HepG2 (cell line): ENCODE results near the gene MAGI1. TPM values are rescaled to one million over a fixed set of nuclear protein-coding genes. Genes with fewer than 3 reads are reported as not detected.

ENCODE experiments used
- ATAC-seq: fragments of 200-7000 bp; cut with Tn5 transposase; 3 replicates; pipeline ENCODE4 v1.9.1; 2020; ENCODE audit warnings: mild to moderate bottlenecking, moderate library complexity
- BruUV-seq: library from RNA; stranded (reverse); fragments of 400-500 nt; replicated peaks from 2 replicates; lab custom pipeline; 2021; lab: Mats Ljungman, UMichigan
- CTCF ChIA-PET: fragments of 300-600 bp; formaldehyde crosslinking; extraction: SDS; loops from one replicate; lab custom pipeline; 2021; ENCODE audit warnings: low total read pairs, inconsistent platforms, low intra/inter-chr PET ratio; lab: Yijun Ruan, JAX
- POLR2A ChIA-PET: fragments of 350-600 bp; sonication (Branson Sonifier 250); formaldehyde crosslinking; loops from one replicate; lab custom pipeline; 2020; ENCODE audit warnings: antibody characterized with exemption, inconsistent platforms; lab: Yijun Ruan, JAX
- DNase-seq: peaks from one replicate; pipeline ENCODE4 v3.0.0-alpha.2; 2015; ENCODE audit warnings: low spot score
- FAIRE-seq: peaks from 3 replicates; lab custom pipeline; 2011; peaks lifted over from hg19 to GRCh38; lab: Jason Lieb, UNC
- H2AFZ ChIP-seq: one replicate; pipeline ENCODE4 v1.6.1; 2011; ENCODE audit warnings: low read length, inconsistent platforms
- H3K27ac ChIP-seq: fragments of 300-600 bp; 3 replicates; pipeline ENCODE4 v1.8.0; 2011; ENCODE audit warnings: mixed run types, mild to moderate bottlenecking, mixed read lengths, low read length, inconsistent platforms; ENCODE audit not compliant: insufficient read depth; ENCODE audit errors: extremely low read length
- H3K27me3 ChIP-seq, 2 experiments: fragments of 200-600 bp in 1 of 2; 2 replicates in 1 of 2; 3 replicates in 1 of 2; pipeline versions ENCODE4 v1.6.0 to v1.8.0; 2011; ENCODE audit warnings: low read length in 2 of 2, mild to moderate bottlenecking in 2 of 2, moderate library complexity in 2 of 2, inconsistent platforms in 1 of 2; ENCODE audit not compliant: insufficient read depth in 2 of 2, control insufficient read depth in 1 of 2
- H3K36me3 ChIP-seq, 2 experiments: fragments of 200-600 bp in 1 of 2; replicated peaks in 1 of 2; 2 replicates in 1 of 2; 3 replicates in 1 of 2; pipeline versions ENCODE4 v1.5.1 to v1.8.0; 2011; ENCODE audit warnings: low read length in 2 of 2, inconsistent platforms in 1 of 2; ENCODE audit not compliant: insufficient read depth in 2 of 2, control insufficient read depth in 1 of 2
- H3K4me1 ChIP-seq: 2 replicates; pipeline ENCODE4 v1.5.1; 2012; ENCODE audit warnings: low read length, inconsistent platforms; ENCODE audit not compliant: insufficient read depth
- H3K4me2 ChIP-seq: 2 replicates; pipeline ENCODE4 v1.6.0; 2011; ENCODE audit warnings: low read depth, low read length, inconsistent platforms
- H3K4me3 ChIP-seq, 3 experiments: fragments of 200-600 bp in 1 of 3; sonication (generic), shearing (Covaris generic) in 1 of 3; replicated peaks in 1 of 3; 2 replicates each; pipeline ENCODE4 v1.5.1; 2011 to 2016; ENCODE audit warnings: low read length in 3 of 3, inconsistent platforms in 2 of 3, low read depth in 2 of 3, mild to moderate bottlenecking in 2 of 3, control low read depth in 1 of 3, mixed read lengths in 1 of 3; ENCODE audit not compliant: insufficient read depth in 1 of 3
- H3K79me2 ChIP-seq: one replicate; pipeline ENCODE4 v1.6.1; 2011; ENCODE audit warnings: low read length, inconsistent platforms; ENCODE audit not compliant: insufficient read depth
- H3K9ac ChIP-seq: 2 replicates; pipeline ENCODE4 v1.6.0; 2011; ENCODE audit warnings: mild to moderate bottlenecking, low read depth, low read length, inconsistent platforms; ENCODE audit not compliant: insufficient read depth
- H3K9me3 ChIP-seq: 2 replicates; pipeline ENCODE4 v1.5.1; 2012; ENCODE audit warnings: mild to moderate bottlenecking, low read length
- H4K20me1 ChIP-seq: 2 replicates; pipeline ENCODE4 v1.6.0; 2011; ENCODE audit warnings: inconsistent platforms, mild to moderate bottlenecking, low read length, moderate library complexity; ENCODE audit not compliant: insufficient read depth
- ASH2L ChIP-seq: fragments of 300-600, 200-600 bp; sonication (generic); IDR thresholded peaks from 2 replicates; pipeline ENCODE4 v1.7.0; 2017; ENCODE audit warnings: low read depth, mild to moderate bottlenecking, moderate library complexity, mixed read lengths, low read length; ENCODE audit not compliant: insufficient read length
- CHD4 ChIP-seq: fragments of 200-600 bp; sonication (generic); IDR thresholded peaks from 2 replicates; pipeline ENCODE4 v1.7.0; 2017; ENCODE audit warnings: mild to moderate bottlenecking, low read length, borderline replicate concordance
- ELF3 ChIP-seq: IDR thresholded peaks from 2 replicates; pipeline ENCODE4 v1.6.1; 2016; ENCODE audit warnings: missing genetic modification reagents, missing compliant biosample characterization
- GLI4 ChIP-seq: sonication (generic); formaldehyde crosslinking; IDR thresholded peaks from 2 replicates; pipeline ENCODE4 v1.5.1; 2020; ENCODE audit warnings: missing genetic modification reagents, mild to moderate bottlenecking, moderate library complexity, borderline replicate concordance
- HNRNPUL1 ChIP-seq: fragments of 200-400 bp; formaldehyde crosslinking; IDR thresholded peaks from 2 replicates; pipeline ENCODE4 v1.6.1; 2017; ENCODE audit warnings: low read depth, mild to moderate bottlenecking, low read length, moderate library complexity
- KLF12 ChIP-seq: sonication (generic); formaldehyde crosslinking; IDR thresholded peaks from 2 replicates; pipeline ENCODE4 v1.4.0; 2020; ENCODE audit warnings: missing genetic modification reagents, borderline replicate concordance
- PHF8 ChIP-seq: sonication (generic); formaldehyde crosslinking; IDR thresholded peaks from 2 replicates; pipeline ENCODE4 v1.5.0; 2020; ENCODE audit warnings: missing genetic modification reagents
- SMAD1 ChIP-seq: sonication (generic); formaldehyde crosslinking; IDR thresholded peaks from 2 replicates; pipeline ENCODE4 v1.4.0; 2020; ENCODE audit warnings: missing genetic modification reagents, low read depth, mild to moderate bottlenecking, borderline replicate concordance
- U2AF2 ChIP-seq: fragments of 200-400 bp; formaldehyde crosslinking; IDR thresholded peaks from 2 replicates; pipeline ENCODE4 v1.6.1; 2017; ENCODE audit warnings: low read depth, mild to moderate bottlenecking, low read length
- USF2 ChIP-seq, 2 experiments: sonication (generic) in 1 of 2; formaldehyde crosslinking in 1 of 2; IDR thresholded peaks; 2 replicates each; pipeline versions ENCODE4 v1.5.1 to v1.6.1; 2011 to 2020; ENCODE audit warnings: borderline replicate concordance in 1 of 2, low read depth in 1 of 2, low read length in 1 of 2, mild to moderate bottlenecking in 1 of 2, missing genetic modification reagents in 1 of 2, moderate library complexity in 1 of 2
- ZBTB21 ChIP-seq: sonication (generic); formaldehyde crosslinking; IDR thresholded peaks from 2 replicates; pipeline ENCODE4 v1.4.0; 2020; ENCODE audit warnings: missing genetic modification reagents
- ZNF251 ChIP-seq: sonication (generic); formaldehyde crosslinking; IDR thresholded peaks from 2 replicates; pipeline ENCODE4 v1.9.0; 2021; ENCODE audit warnings: mild to moderate bottlenecking, missing genetic modification reagents
- ZNF503 ChIP-seq: sonication (generic); formaldehyde crosslinking; IDR thresholded peaks from 2 replicates; pipeline ENCODE4 v1.4.0; 2020; ENCODE audit warnings: missing genetic modification reagents
- ZNF563 ChIP-seq: sonication (generic); formaldehyde crosslinking; IDR thresholded peaks from 2 replicates; pipeline ENCODE4 v1.8.0; 2022; ENCODE audit warnings: mild to moderate bottlenecking, moderate library complexity, missing genetic modification reagents
- ZNF570 ChIP-seq: sonication (generic); formaldehyde crosslinking; IDR thresholded peaks from 2 replicates; pipeline ENCODE4 v1.4.0; 2020; ENCODE audit warnings: mild to moderate bottlenecking, missing genetic modification reagents, borderline replicate concordance
- ZNF574 ChIP-seq: sonication (generic); formaldehyde crosslinking; IDR thresholded peaks from 2 replicates; pipeline ENCODE4 v1.4.0; 2020; ENCODE audit warnings: missing genetic modification reagents
- ZNF652 ChIP-seq: IDR thresholded peaks from 2 replicates; pipeline ENCODE4 v1.6.1; 2016; ENCODE audit warnings: low read depth, borderline replicate concordance
- ZSCAN25 ChIP-seq: sonication (generic); formaldehyde crosslinking; IDR thresholded peaks from 2 replicates; pipeline ENCODE4 v1.8.0; 2022; ENCODE audit warnings: mild to moderate bottlenecking, missing genetic modification reagents
- WGBS: methylation state at CpG from one replicate; pipeline ENCODE4 v1.1.6; 2017; ENCODE audit warnings: low lambda C conversion rate; 5-methylcytosine and 5-hydroxymethylcytosine counted together
- in situ Hi-C: cut with HindIII; loops from 2 replicates; pipeline ENCODE4 v1.10.0; 2017; ENCODE audit warnings: low pct_unique_long_range_greater_than_20kb; ENCODE audit not compliant: extremely low pct_ligation_motif_present
- intact Hi-C: fragments of 100-400 bp; cut with micrococcal nuclease; formaldehyde crosslinking; loops from one replicate; pipeline ENCODE4 v1.10.0; 2022; ENCODE audit not compliant: unreplicated experiment
- polyA plus RNA-seq, 8 experiments: library from polyadenylated mRNA; depleted of rRNA in 3 of 8; stranded (reverse) in 7 of 8; unstranded in 1 of 8; fragments of >200 nt; fragmentation: Illumina TruSeq in 4 of 8; extraction: Trizol in 4 of 8; gene quantifications; 2 replicates each; pipeline versions ENCODE4 v1.2.1 to v1.2.3, GENCODE V29; 2011 to 2016; ENCODE audit warnings: low read depth in 4 of 8, missing spikeins in 1 of 8, mixed read lengths in 1 of 8; ENCODE audit not compliant: insufficient read depth in 1 of 8
- total RNA-seq, 5 experiments: library from RNA; depleted of rRNA; stranded (reverse); fragments of >200 nt; fragmentation: Illumina TruSeq; extraction: Trizol; gene quantifications; 2 replicates each; pipeline ENCODE4 v1.2.3, GENCODE V29; 2016; ENCODE audit warnings: low read depth in 1 of 5

MAGI1 gene
- total and polyA plus RNA-seq, 2 of the 13 experiments (the other 11 are each of a cell fraction or from before 2014, with no cell fraction given): 22.2 to 26.0 TPM

- no peak for TF ChIP-seq ZNF652
- TF ChIP-seq ZSCAN25 (CRISPR knock-in tag): 0 out of 2 replicates have a peak, but pooled peaks have one; percentile 9
- no peak for TF ChIP-seq SMAD1 (CRISPR knock-in tag)
- TF ChIP-seq ASH2L: peak; percentile 20
- TF ChIP-seq GLI4: no peak
Measured at GRCh38 chr3:65857327-65857726, 181.4 kb downstream of the MAGI1 start (continued).

GRCh38 chr3:65856907-65857306 is 181.8 kb downstream of the MAGI1 start:
- intact Hi-C loops (no loop called here), in situ Hi-C loops (no loop called here)
- H3K27ac ChIP-seq: peak overlapping the region; percentile 41
- WGBS: 6% methylated on average over 2 of the region's 2 CpGs
- H3K9ac ChIP-seq: no peak overlapping the region
- FAIRE-seq (peak; percentile 43), ATAC-seq (peak; percentile 84), DNase-seq (peak; percentile 53)
- peak overlapping the region; percentile 59 for H3K4me2 ChIP-seq
- H3K4me3 ChIP-seq: no peak overlapping the region; a peak in 1 of 6 replicates
- H3K36me3 ChIP-seq: no peaks in the 10 kb centered on the region
- H3K4me1 ChIP-seq: peaks cover 43% of the 10 kb centered on the region
- no TSS peak for BruUV-seq
- H3K79me2 ChIP-seq: peaks cover 47% of the 10 kb centered on the region
- no peaks in the 10 kb centered on the region for H3K27me3 ChIP-seq
- H2AFZ ChIP-seq: no peak overlapping the region
- H3K9me3 ChIP-seq: no peaks in the 10 kb centered on the region
- ChIA-PET CTCF (no interaction called here), POLR2A (interaction anchor here (0.8 kb wide), 1 partner anchor 12 kb away, joined by 3 read pairs; no protein-coding TSS in a partner anchor)
- H4K20me1 ChIP-seq: peaks cover 39% of the 10 kb centered on the region
- no peak for TF ChIP-seq ZNF563 (CRISPR knock-in tag)
- TF ChIP-seq ELF3 (CRISPR knock-in tag): peak; percentile 81
- TF ChIP-seq KLF12 (CRISPR knock-in tag): no peak
- TF ChIP-seq ZNF574 (CRISPR knock-in tag): no peak
- TF ChIP-seq USF2 (IDR thresholded peaks at IDR 0.05; ENCODE audit: low read depth, low read length): no peak
- no peak for TF ChIP-seq USF2 (CRISPR knock-in tag; IDR thresholded peaks at IDR 0.05; ENCODE audit: borderline replicate concordance)
- TF ChIP-seq ZNF503 (CRISPR knock-in tag): no peak
- no peak for TF ChIP-seq ZNF570 (CRISPR knock-in tag)
- TF ChIP-seq HNRNPUL1: no peak
- TF ChIP-seq U2AF2: no peak
- no peak for TF ChIP-seq CHD4
- TF ChIP-seq ZBTB21 (CRISPR knock-in tag): no peak
- TF ChIP-seq PHF8 (CRISPR knock-in tag): no peak
- TF ChIP-seq ZNF251 (CRISPR knock-in tag): no peak
